SK-N-SH treated with all-trans-retinoic acid at 6 μM for 48 hours (cell line): ENCODE data around the gene OSBPL7.

Experiments
- ATAC-seq: fragments of 200-7000 bp; cut with Tn5 transposase; 3 replicates; pipeline ENCODE4 v1.9.1; 2020; ENCODE audit warnings: mild to moderate bottlenecking, moderate library complexity
- ARNTL ChIP-seq: fragments of 450-650 bp; formaldehyde crosslinking; IDR thresholded peaks from 2 replicates; pipeline ENCODE4 v1.5.0; 2020; ENCODE audit warnings: low read depth, mild to moderate bottlenecking, moderate library complexity, borderline replicate concordance
- BACH2 ChIP-seq: fragments of 250-450 bp; sonication (Bioruptor Pico); IDR thresholded peaks from 2 replicates; pipeline ENCODE4 v1.9.0; 2021; ENCODE audit warnings: mild to moderate bottlenecking, borderline replicate concordance
- CREB5 ChIP-seq: fragments of 250-450 bp; sonication (Bioruptor Pico); IDR thresholded peaks from 2 replicates; pipeline ENCODE4 v1.5.1; 2020; ENCODE audit warnings: low read depth, mild to moderate bottlenecking, moderate library complexity
- ESRRG ChIP-seq: fragments of 250-450 bp; sonication (Bioruptor Pico); IDR thresholded peaks from 2 replicates; pipeline ENCODE4 v1.6.1; 2021; ENCODE audit warnings: mild to moderate bottlenecking
- ISL1 ChIP-seq: fragments of 250-450 bp; sonication (Bioruptor Pico); IDR thresholded peaks from 2 replicates; pipeline ENCODE4 v2.1.2; 2022; ENCODE audit warnings: mild to moderate bottlenecking, moderate library complexity
- OSR1 ChIP-seq: fragments of 250-450 bp; sonication (Bioruptor Pico); IDR thresholded peaks from 2 replicates; pipeline ENCODE4 v1.8.0; 2022; ENCODE audit warnings: moderate library complexity, mild to moderate bottlenecking, inconsistent platforms
- PATZ1 ChIP-seq: fragments of 250-450 bp; sonication (Bioruptor Pico); IDR thresholded peaks from 2 replicates; pipeline ENCODE4 v1.8.0; 2020; ENCODE audit warnings: mild to moderate bottlenecking, moderate library complexity, borderline replicate concordance
- POU6F1 ChIP-seq: fragments of 250-450 bp; sonication (Bioruptor Pico); IDR thresholded peaks from 2 replicates; pipeline ENCODE4 v1.8.0; 2021; ENCODE audit warnings: low read depth, mild to moderate bottlenecking, moderate library complexity, borderline replicate concordance
- PPARA ChIP-seq: fragments of 250-450 bp; sonication (Bioruptor Pico); IDR thresholded peaks from 2 replicates; pipeline ENCODE4 v1.5.0; 2020; ENCODE audit warnings: mild to moderate bottlenecking, borderline replicate concordance
- RARB ChIP-seq: fragments of 250-450 bp; sonication (Bioruptor Pico); IDR thresholded peaks from 2 replicates; pipeline ENCODE4 v1.8.0; 2021; ENCODE audit warnings: mild to moderate bottlenecking, moderate library complexity
- TCF4 ChIP-seq: fragments of 250-450 bp; sonication (Bioruptor Pico); IDR thresholded peaks from 2 replicates; pipeline ENCODE4 v1.8.0; 2021; ENCODE audit warnings: mild to moderate bottlenecking, moderate library complexity, borderline replicate concordance
- TOX ChIP-seq: fragments of 250-450 bp; sonication (Bioruptor Pico); IDR thresholded peaks from 2 replicates; pipeline ENCODE4 v1.8.0; 2021; ENCODE audit warnings: mild to moderate bottlenecking, moderate library complexity, borderline replicate concordance
- TSHZ2 ChIP-seq: fragments of 250-450 bp; sonication (Bioruptor Pico); IDR thresholded peaks from 2 replicates; pipeline ENCODE4 v1.5.0; 2020; ENCODE audit warnings: mild to moderate bottlenecking, moderate library complexity
- ZC3H10 ChIP-seq: fragments of 250-450 bp; sonication (Bioruptor Pico); IDR thresholded peaks from 2 replicates; pipeline ENCODE4 v1.5.1; 2021; ENCODE audit warnings: mild to moderate bottlenecking, moderate library complexity
- ZFP3 ChIP-seq: fragments of 250-450 bp; sonication (Bioruptor Pico); IDR thresholded peaks from 2 replicates; pipeline ENCODE4 v1.5.0; 2020; ENCODE audit warnings: mild to moderate bottlenecking, moderate library complexity
- ZFP30 ChIP-seq: fragments of 450-650 bp; formaldehyde crosslinking; IDR thresholded peaks from 2 replicates; pipeline ENCODE4 v1.5.0; 2022; ENCODE audit warnings: mild to moderate bottlenecking, moderate library complexity
- ZNF565 ChIP-seq: fragments of 450-650 bp; formaldehyde crosslinking; conservative IDR thresholded peaks from 2 replicates; pipeline ENCODE4 v1.5.0; 2020; ENCODE audit warnings: low read depth, mild to moderate bottlenecking, moderate library complexity
- ZNF70 ChIP-seq: fragments of 450-650 bp; formaldehyde crosslinking; IDR thresholded peaks from 2 replicates; pipeline ENCODE4 v1.5.0; 2020; ENCODE audit warnings: mild to moderate bottlenecking, moderate library complexity

OSBPL7 gene

GRCh38 chr17:47837401-47838039, 15.9 kb upstream of the OSBPL7 start:
- no peak for ATAC-seq
- TF ChIP-seq BACH2 (CRISPR knock-in tag) (no peak), ISL1 (no peak), OSR1 (CRISPR knock-in tag) (no peak), CREB5 (CRISPR knock-in tag) (no peak), TCF4 (CRISPR knock-in tag) (no peak), TOX (CRISPR knock-in tag) (no peak), TSHZ2 (no peak), ZFP3 (no peak), ZC3H10 (CRISPR knock-in tag) (no peak), ZNF565 (no peak), ARNTL (CRISPR knock-in tag) (no peak), RARB (CRISPR knock-in tag) (no peak)

GRCh38 chr17:47836601-47837000, 15.0 kb upstream of the OSBPL7 start:
- TF ChIP-seq CREB5 (CRISPR knock-in tag), result no peak
- TF ChIP-seq ZC3H10 (CRISPR knock-in tag), result no peak
- no peak for TF ChIP-seq RARB (CRISPR knock-in tag)
- TF ChIP-seq ARNTL (CRISPR knock-in tag), result no peak
- no peak for TF ChIP-seq TSHZ2
- TF ChIP-seq BACH2 (CRISPR knock-in tag), result no peak
- no peak for TF ChIP-seq ESRRG
- TF ChIP-seq PATZ1 (CRISPR knock-in tag), result no peak
- TF ChIP-seq ZNF565, result no peak
- no peak for TF ChIP-seq ISL1
- no peak for TF ChIP-seq ZFP30
- no peak for TF ChIP-seq ZFP3
- no peak for TF ChIP-seq TOX (CRISPR knock-in tag)
- TF ChIP-seq POU6F1, result no peak
- TF ChIP-seq ZNF70 (CRISPR knock-in tag), result no peak
- TF ChIP-seq PPARA (CRISPR knock-in tag), result no peak
- no peak for ATAC-seq
